ENCODE data around the gene ACTR1A.

ACTR1A gene

GRCh38 chr10:102505462-102506115, 3.1 kb upstream of the ACTR1A start:
- H3K9ac ChIP-seq = no peak overlapping the region
- no peaks in the 10 kb centered on the region for H3K27me3 ChIP-seq (ENCODE audit: control insufficient read depth, insufficient read depth, low read length)
- no peaks in the 10 kb centered on the region for H3K36me3 ChIP-seq (ENCODE audit: control insufficient read depth, insufficient read depth, low read length)
- H3K27ac ChIP-seq = peak overlapping the region; percentile 72
- H2AFZ ChIP-seq = no peak overlapping the region
- H3K4me2 ChIP-seq (ENCODE audit: low read length) = peak overlapping the region; percentile 96
- no peaks in the 10 kb centered on the region for H3K9me3 ChIP-seq (ENCODE audit: control insufficient read depth, low read length)
- peaks cover 14% of the 10 kb centered on the region for H3K4me1 ChIP-seq
- no peak overlapping the region for H3K4me3 ChIP-seq (ENCODE audit: low read depth, low read length)
- H3K79me2 ChIP-seq = peaks cover 10% of the 10 kb centered on the region
- no peak for TF ChIP-seq CTCF (IDR thresholded peaks at IDR 0.05)

- H3K27me3 ChIP-seq (ENCODE audit: control insufficient read depth, insufficient read depth, low read length) = no peaks in the 10 kb centered on the region
- no peaks in the 10 kb centered on the region for H3K9me3 ChIP-seq (ENCODE audit: control insufficient read depth, low read length)
- H3K9ac ChIP-seq = no peak overlapping the region
- peak overlapping the region; percentile 96 for H3K4me2 ChIP-seq (ENCODE audit: low read length)
- peak overlapping the region; percentile 94 for H3K4me3 ChIP-seq (ENCODE audit: low read depth, low read length)
- peaks cover 14% of the 10 kb centered on the region for H3K79me2 ChIP-seq
- H3K4me1 ChIP-seq = peaks cover 14% of the 10 kb centered on the region
- peak overlapping the region; percentile 72 for H3K27ac ChIP-seq
- H3K36me3 ChIP-seq (ENCODE audit: control insufficient read depth, insufficient read depth, low read length) = no peaks in the 10 kb centered on the region
- peak overlapping the region; percentile 83 for H2AFZ ChIP-seq
- TF ChIP-seq CTCF (IDR thresholded peaks at IDR 0.05) = no peak
Measured at GRCh38 chr10:102504976-102505300, 2.4 kb upstream of the ACTR1A start.

- H3K9ac ChIP-seq = peak overlapping the region; percentile 43
- peak overlapping the region; percentile 96 for H3K4me2 ChIP-seq (ENCODE audit: low read length)
- no peaks in the 10 kb centered on the region for H3K36me3 ChIP-seq (ENCODE audit: control insufficient read depth, insufficient read depth, low read length)
- no peaks in the 10 kb centered on the region for H3K9me3 ChIP-seq (ENCODE audit: control insufficient read depth, low read length)
- H3K27ac ChIP-seq = peak overlapping the region; percentile 72
- H2AFZ ChIP-seq = peak overlapping the region; percentile 83
- peaks cover 20% of the 10 kb centered on the region for H3K79me2 ChIP-seq
- TF ChIP-seq CTCF (IDR thresholded peaks at IDR 0.05) = no peak
- no peaks in the 10 kb centered on the region for H3K27me3 ChIP-seq (ENCODE audit: control insufficient read depth, insufficient read depth, low read length)
- peaks cover 14% of the 10 kb centered on the region for H3K4me1 ChIP-seq
- H3K4me3 ChIP-seq (ENCODE audit: low read depth, low read length) = peak overlapping the region; percentile 94
Measured at GRCh38 chr10:102504179-102504975, 1.9 kb upstream of the ACTR1A start.

GRCh38 chr10:102503264-102504178, 1.0 kb upstream of the ACTR1A start, which contains the start of gene SUFU:
Gene SUFU, plus strand, starts transcription at chr10:102503972. Its CDS starts 181 bp downstream, at chr10:102504153.
- H2AFZ ChIP-seq = peak within 1 kb of the TSS; percentile 83
- peak within 1 kb of the TSS; percentile 100 for H3K4me3 ChIP-seq (ENCODE audit: low read depth, low read length)
- peaks cover 14% of the 10 kb centered on the region for H3K4me1 ChIP-seq
- peaks cover 26% of the 10 kb centered on the region for H3K79me2 ChIP-seq
- peak; percentile 98 for TF ChIP-seq CTCF (IDR thresholded peaks at IDR 0.05)
- peak within 1 kb of the TSS; percentile 43 for H3K9ac ChIP-seq
- H3K9me3 ChIP-seq (ENCODE audit: control insufficient read depth, low read length) = no peaks in the 10 kb centered on the region
- peak within 1 kb of the TSS; percentile 96 for H3K4me2 ChIP-seq (ENCODE audit: low read length)
- H3K36me3 ChIP-seq (ENCODE audit: control insufficient read depth, insufficient read depth, low read length) = no peaks in the 10 kb centered on the region
- H3K27ac ChIP-seq = peak within 1 kb of the TSS; percentile 84
- H3K27me3 ChIP-seq (ENCODE audit: control insufficient read depth, insufficient read depth, low read length) = no peaks in the 10 kb centered on the region
